GM21619 (cell line): ENCODE data around the gene SETBP1.
A peak's percentile ranks its signal among the peaks of the same experiment; 100 is the strongest.

Experiments used
- ATAC-seq: cut with Tn5 transposase; IDR thresholded peaks from one replicate; pipeline ENCODE4 v1.9.1; 2021; ENCODE audit not compliant: unreplicated experiment

Gene SETBP1

DNA sequence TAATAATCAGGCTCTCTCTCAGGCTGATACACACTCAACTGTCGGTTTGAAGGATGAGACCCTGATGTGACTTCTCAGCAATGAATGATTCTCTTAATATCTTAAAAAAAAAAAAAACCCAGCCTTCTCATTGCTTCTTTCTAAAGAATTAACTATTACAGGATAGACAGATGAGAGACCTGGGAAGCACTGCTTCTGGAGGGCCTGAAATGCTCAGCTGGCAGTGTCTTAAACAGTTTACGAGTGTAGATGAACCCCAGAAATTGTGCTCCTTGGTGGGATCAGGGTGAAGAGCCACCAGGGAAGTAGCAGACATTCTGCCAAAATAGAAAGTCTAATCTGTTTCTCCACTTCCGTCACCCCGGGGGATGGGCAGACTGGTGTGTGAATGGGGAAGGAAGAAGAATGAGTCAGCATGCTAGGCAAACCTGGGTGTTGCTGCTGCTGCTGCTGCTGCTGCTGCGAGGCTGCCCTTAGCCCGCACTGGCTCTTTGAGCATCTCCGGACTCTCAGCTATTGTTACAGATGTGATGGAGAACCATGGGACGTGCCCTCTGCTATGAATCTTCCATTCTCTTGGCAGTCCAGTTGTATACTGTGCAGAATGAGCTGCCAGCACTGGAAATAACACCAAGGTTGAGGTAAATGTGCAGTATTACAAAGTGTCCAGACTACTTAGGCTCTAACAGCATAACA, 158.4 kb downstream of the SETBP1 start:
- peak; percentile 97 for ATAC-seq

DNA sequence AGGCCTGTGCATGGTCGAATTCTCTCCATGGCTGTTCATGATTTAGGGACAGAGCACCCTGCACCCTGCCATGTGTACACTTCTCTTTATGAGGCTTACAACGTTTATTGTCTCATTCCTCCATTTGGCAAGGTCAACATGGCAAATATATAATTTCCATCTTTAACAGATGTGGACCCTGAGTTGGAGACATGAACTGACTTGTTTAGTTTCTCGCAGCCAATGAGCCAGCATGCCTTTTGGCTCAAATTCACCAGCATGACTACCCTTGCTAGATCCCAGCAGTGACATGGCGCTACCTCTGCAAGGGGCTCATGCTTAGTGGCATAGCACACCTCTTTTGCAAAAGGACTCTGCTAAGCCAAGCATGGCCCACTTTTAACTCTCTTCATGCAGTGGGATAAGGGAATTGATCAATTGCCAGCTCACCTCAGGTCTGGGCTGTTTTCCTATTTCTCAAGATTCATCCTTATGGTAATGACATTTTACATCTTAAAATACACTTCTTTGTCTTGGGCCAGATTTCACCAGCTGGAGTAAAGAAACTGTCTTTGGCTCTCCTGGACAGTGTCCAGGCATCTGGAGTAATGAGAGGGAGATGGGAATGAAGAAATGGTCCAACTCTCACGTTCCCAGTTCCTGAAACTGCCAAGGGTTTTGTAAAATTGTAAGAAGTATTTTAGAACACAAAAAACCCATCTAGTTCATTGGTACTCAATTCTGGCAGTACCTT, 159.5 kb downstream of the SETBP1 start:
- no peak for ATAC-seq

DNA sequence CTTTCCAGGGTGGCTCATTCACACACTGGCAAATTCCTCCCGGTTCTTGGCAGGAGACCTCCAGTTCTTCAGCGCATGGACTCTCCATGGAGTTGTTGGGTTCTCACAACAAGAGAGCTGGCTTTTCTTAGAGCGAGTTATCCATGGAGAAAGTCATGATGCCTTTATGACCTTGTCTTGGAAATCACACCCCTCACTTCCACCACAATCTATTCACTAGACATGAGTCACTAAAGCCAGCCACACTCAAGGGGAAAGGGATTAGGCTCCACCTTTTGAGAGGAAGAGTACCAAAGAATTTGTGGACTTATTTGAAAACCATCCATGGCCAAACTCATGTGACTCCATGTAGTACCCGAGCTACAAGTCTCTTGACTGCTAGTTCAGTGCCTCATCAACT, 160.5 kb downstream of the SETBP1 start:
- no peak for ATAC-seq

DNA sequence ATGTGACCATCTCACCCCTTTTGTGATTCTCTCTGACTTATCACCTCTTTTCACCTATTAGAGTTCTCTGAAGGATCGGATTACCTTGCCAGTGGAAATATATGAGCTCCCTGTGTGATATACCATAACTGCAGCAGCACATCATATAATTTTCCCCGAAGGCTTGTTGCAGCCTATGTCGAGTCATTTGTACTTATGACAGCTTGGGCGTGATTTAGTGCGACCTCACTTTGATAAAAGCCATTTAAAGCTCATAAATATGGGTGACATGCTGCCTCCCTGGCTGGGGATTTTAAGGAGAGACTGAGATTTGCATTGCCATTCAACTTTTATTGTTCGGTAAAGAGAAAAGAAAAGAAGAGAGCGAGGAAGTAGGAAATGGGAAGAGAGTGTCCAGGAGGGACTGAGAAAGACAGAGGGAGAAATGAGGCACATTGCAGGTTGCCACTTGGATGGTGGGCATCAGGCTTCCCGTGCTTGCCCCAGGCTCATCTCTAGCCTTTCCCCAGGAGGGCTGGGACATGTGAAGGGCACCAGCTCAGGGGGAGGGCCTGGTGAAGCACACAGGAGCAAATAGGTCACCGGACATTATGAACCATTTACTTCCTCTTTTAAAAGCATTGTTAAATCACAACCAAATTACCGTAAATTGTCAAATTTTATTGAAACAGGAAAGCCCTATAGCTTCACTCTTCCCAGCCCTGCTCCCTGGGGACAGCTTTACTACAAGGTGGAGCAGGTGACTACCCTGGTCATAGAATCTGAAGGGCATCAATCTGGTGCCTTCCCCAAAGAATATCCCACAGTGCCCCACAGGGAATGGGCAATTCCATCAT, 161.3 kb downstream of the SETBP1 start:
- no peak for ATAC-seq

DNA sequence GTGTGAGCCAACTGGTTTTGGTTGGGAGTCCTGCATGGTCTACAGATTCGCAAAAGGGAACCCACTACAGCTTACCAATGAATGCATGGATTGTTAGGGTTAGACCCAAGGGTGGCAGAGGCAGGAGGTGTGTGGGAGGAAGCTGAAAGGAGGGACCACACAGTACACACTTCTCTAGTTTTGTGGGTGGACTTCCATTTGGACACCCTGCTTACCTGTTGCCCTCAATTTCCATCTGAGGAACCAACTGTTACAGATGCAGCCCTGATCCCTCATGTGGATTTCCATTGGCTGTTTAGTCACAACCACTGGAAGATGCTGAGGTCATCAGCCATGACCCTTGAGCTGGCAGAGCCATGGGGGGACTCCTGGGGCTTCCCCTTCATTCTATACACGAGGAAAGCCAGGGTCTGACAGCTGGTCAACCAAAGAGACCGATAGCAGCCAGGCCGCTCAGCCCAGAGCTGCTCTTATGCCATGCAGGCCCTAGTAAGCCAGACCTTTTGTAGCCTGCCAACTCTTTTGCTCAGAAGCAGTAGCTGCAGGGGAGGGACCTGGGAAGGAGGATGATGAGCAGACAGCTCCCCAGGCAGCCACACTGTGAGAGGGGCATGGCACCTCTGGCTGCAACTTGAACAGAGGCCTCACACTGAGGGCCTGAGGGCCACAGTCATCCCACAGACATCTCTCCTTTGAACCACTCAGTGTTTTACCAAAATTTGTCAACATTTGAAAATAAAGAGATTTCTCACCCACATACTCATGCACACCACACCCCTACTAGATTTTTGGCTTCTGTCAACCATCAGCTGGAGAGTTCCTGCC, 162.1 kb downstream of the SETBP1 start:
- ATAC-seq, result no peak

DNA sequence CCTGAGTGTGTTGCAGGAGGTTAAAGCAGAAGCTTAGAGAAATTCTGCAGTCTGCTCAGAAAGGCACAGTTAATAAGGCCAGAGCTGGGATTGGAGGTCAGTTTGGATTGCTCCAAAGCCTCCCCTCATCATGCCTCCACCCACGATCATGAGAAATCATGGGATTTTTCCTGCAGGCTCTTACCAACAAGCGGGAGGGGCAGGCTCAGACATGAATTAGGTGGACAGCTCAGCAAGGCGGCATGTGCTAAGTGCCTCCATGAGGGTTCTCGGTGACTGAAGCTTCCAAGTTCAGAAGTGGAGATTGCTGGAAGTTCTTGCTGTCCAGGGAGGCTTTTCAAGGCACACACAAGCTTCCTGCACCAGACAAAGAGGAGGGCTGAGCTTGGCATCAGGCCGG, 163.8 kb downstream of the SETBP1 start:
- ATAC-seq, result no peak

DNA sequence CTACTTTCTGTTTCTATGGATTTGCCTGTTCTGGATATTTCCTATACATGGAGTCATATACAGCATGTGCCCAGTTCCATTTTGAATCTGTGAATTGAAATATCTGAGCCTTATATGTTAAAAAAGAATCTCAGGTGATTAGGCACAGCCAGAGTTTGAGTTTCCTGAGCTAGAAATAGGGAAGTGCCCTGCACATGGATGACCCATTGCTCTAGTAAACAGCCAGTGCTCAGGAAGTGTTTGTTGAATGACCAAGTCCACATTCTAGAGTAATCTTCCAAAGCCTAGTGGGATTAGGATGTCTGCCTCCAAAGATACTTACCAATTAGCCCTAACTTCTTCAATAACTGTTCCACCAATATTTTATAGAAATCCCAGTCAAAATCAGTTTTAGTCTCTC, 165.8 kb downstream of the SETBP1 start:
- ATAC-seq, result no peak

DNA sequence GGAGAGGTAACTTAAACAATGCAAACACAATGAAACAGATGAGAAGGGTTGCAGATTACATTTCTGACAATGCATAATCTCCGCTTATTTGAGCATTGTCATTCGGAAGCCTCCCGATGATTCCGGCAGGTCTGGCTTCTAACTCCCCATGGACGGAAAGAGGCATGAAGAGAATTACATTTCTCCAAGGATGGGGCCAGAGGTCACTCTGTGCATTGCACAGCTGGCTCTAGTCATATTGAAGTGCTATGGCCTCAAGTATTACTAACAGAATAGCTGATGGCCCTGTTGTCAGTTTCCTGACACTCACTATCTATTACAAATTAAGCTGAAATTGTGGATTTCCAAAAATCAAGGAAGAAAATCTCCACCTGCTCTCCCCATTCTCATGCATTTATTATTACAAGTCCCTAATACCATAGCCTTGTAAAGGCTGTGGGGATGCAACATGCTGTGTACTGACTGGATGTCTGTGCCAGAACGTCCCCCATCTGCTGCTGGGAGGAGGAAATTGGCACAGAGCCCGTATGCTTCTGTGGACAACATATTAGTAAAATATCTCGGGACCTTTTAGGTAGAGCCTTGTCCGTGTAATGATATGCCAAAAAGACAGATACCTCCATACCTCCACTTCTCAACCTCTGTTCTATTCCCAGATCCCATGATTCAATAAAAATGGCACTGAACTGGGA, 168.1 kb downstream of the SETBP1 start:
- no peak for ATAC-seq

DNA sequence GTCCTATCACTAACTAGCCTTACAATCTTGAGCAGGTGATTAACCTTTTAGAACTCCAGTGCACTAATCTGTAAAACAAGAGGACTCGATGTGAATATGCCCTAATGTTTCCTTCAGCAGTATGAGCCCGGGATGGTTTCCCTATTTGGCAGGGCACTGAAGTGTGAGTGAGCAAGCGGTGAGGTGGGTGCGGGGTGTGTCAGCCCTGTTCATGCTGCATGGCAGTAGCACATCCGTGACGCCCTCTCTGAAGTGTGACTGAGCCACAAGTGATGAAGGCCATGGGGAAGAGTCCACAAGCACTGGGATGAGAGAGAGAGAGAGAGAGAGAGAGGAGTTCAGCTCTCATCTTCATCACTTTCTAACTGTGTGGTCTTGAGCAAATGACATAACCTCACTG, 168.7 kb downstream of the SETBP1 start:
- ATAC-seq, result no peak

DNA sequence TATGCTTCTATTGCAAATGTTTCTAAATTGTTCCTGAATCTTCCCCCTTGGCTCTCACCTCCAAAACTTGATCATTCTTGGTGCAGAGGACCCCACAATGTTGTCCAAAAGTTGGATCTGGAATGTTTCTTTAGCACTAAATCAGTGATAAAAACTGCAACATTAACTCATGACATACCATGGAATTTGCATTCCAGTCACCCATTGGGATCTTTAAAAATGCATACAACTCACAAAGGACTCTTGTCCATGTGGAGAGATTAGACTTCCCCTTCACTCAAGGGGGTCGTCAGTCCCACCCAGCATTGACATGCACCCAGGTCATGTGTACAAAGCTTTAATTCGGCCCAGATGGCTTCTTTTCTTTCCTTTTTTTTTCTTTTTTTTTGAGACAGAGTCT, 169.3 kb downstream of the SETBP1 start:
- ATAC-seq, result no peak

DNA sequence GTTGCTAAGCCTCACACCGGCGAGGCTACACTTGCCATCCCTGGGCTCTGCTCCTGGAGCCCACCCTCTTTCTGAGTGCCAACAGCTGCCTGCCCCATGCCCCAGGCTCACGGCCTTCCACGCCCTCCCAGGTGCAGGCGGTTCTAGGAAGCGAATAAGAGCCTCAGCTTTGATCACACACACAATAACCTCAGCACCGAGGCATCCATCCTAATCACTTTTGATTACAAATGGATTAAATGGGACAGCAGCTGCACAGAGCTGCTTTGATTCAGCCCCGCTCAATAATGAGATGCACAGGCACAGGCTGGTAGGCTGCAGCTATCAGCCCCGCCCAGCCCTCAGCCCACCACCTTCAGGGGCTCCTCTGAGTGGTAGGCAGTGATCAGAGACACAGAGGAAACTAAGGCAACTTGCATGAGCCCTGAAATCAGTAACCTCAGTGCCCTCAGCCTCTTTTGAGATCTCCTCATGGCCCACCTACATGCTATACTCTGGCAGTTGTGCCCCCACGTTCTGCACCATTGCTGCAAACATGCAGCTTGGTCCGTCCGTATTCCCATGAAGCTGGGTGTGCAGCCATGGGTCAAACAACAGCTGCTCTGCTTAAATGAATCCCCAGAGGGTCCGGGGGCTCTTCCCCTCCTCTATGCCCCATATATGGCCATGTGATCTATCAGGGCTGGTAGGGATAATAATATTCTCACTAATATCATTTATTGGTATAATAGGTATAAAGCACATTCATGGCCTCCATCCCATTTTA, 171.4 kb downstream of the SETBP1 start:
- no peak for ATAC-seq

DNA sequence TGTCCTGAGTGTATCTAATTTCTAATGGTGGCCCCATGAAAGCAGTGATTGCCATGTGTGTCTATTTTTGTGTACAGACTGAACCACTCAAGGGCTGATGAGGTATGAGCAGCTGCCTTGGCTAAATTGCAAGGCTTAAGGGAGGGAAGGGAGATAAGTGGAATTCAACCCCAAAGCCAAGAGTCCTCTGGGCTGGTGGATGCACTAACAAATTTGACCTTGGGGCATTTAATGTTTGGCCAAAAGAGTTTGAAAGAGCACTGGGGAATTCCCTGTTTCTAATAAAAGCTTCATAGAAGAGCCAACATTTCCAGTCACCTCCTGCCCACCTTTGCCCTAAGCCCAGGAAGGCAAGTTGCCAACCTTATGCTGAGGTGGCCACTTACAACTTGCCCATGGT, 172.1 kb downstream of the SETBP1 start:
- ATAC-seq, result no peak

DNA sequence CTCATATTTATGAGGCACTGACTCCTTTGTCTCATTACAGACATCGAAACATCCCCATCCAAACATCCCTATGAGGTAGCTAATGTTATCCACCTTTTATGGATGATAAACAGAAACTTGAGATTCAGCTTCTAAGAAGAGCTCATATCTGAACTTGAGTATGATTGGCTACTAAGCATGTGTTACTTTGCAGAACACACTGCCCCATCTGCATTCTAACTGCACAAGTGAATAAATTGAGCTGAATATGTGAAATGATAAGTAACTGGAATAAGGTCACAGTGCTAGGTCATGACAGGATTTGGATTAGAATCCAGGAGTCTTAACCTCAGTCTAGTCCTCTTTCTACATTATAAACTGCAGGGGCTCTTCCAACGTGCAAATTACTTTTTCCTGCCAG, 172.7 kb downstream of the SETBP1 start:
- ATAC-seq, result no peak

DNA sequence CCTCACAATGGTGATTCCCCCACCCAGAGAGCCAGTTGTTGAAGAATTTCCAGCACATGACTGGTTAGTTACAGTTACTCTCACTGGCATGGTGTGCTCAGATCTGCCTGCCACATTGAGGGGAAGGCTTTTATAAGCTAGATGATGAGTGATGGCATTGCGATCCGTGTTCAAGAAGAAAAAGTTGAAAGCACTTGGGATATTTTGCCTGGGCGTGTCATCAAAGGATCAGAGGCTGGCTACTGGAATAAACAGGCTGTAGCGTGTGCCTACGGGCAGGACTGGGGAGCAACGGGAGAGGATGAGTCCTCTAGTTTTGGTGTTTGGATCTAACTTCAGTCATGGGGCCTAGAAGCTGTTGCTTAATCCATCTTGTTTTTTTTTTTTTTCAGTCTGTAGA, 175.0 kb downstream of the SETBP1 start:
- no peak for ATAC-seq

DNA sequence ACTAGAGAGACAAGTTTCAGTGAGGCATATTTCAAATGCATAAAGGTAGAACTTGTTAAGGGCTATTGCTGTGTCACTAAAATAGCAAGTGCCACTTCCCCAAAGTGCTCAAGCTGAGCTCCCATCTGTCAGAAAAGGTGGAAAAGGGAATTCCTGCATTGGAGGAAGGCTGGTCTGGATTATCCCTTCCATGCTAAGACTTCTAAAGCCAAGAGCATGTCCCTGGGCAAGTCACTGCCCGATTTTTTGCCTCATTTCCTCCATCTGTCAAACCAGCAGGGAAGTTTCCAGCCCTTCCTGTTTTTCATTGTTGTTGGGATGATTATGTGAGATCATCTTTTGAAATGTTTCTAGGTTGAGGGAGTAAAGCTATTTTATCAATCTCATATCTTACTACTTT, 175.5 kb downstream of the SETBP1 start:
- no peak for ATAC-seq

DNA sequence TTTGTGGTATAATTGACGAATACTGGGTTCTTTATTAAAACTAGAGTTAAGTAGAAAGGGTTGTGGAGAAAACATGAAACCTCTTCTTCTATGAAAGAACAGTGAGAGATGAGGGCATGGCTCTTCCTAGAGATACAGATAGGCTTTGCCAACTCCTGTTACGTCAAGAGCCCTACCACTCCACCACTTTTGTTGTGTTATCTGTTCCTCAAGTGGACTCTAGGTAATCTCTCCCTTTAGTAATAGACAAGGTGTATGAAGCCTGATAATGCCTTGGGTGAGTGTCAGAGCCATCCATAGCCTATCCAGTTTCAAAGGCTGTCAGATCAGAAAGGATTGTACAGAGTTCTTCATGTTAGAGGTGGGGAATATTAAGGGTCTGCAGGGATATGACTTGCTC, 176.4 kb downstream of the SETBP1 start:
- ATAC-seq, result no peak

DNA sequence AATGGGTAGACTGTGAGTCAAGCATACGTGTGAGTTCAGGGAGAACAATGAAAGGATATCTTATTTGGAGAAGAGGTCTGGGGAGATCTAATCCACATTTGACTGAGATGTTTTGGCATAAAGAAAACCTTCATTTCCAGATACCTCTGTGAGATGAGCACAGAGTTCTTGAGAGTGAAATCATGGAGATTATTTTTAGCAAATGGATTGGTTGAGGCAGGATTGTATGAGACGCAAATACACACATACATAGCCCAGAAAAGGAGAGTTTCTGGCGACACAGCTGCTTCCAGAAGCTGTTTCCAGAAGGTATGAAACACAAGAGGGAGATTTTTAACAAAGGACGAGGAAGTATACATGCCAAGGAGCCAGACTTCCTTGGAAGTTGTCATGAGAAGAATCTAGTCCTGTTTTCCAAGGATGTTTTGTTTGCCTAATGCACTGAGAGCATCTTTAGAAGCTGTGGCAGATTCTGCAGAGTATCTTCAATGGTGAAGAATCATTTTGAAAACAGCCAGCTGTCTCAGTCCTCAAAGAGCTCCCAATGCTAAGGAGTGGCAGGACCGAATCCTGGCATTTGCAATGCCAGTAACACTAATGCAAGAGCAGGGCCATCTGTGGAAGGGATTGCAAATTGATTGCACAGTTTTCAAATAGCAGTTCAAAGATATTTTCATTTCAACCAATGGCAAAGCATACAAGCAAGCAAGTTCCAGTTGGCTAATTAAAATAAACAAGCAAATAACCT, 177.2 kb downstream of the SETBP1 start:
- ATAC-seq, result no peak

DNA sequence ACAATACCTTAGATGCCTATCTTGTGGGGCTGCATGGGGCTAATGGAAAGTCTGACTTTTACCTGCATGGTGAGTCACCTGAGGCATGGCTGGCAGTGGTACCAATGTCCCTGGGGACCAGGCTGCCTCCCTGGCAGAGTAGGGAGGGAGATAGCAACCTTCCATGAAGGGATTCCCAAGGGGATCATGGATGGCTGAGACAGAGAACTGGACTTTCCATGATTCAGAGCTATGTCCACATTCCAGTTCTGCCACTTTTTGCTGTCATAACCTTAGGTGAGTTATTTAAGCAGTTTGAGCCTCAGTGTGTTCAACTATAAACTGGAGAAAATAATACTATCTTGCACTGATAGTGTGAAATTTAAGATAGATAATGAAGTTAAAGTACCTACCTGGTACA, 178.6 kb downstream of the SETBP1 start:
- ATAC-seq, result no peak
